HepG2 (cell line): ENCODE data around the gene SEPTIN12. TPM values are rescaled to one million over a fixed set of nuclear protein-coding genes. Genes with fewer than 3 reads are reported as not detected.

Experiments used
- AGO2 ChIP-seq: fragments of 200-400 bp; formaldehyde crosslinking; optimal IDR thresholded peaks from 2 replicates; pipeline ENCODE3; 2017; ENCODE audit warnings: mild to moderate bottlenecking, low read depth, low read length, moderate library complexity
- CC2D1A ChIP-seq: sonication (generic); formaldehyde crosslinking; IDR thresholded peaks from 2 replicates; pipeline ENCODE4 v1.8.1; 2023; ENCODE audit warnings: mild to moderate bottlenecking, missing genetic modification reagents
- KDM2A ChIP-seq: sonication (generic); formaldehyde crosslinking; IDR thresholded peaks from 2 replicates; pipeline ENCODE4 v1.4.0; 2020; ENCODE audit warnings: low read depth, missing genetic modification reagents, borderline replicate concordance
- MTA1 ChIP-seq: sonication (generic); formaldehyde crosslinking; IDR thresholded peaks from 2 replicates; pipeline ENCODE4 v1.4.0; 2020; ENCODE audit warnings: missing genetic modification reagents, mild to moderate bottlenecking, borderline replicate concordance
- NFE2 ChIP-seq: sonication (generic); formaldehyde crosslinking; IDR thresholded peaks from 2 replicates; pipeline ENCODE4 v1.4.0; 2020; ENCODE audit warnings: missing genetic modification reagents
- POLR2A ChIP-seq, 2 experiments: IDR thresholded peaks; 2 replicates each; pipeline ENCODE4 v1.6.1; 2011; ENCODE audit warnings: low read depth in 2 of 2, low read length in 2 of 2, mild to moderate bottlenecking in 1 of 2, moderate library complexity in 1 of 2; ENCODE audit not compliant: insufficient read depth in 1 of 2
- RELA ChIP-seq: sonication (generic); formaldehyde crosslinking; IDR thresholded peaks from 2 replicates; pipeline ENCODE4 v1.4.0; 2020; ENCODE audit warnings: missing genetic modification reagents
- RFX3 ChIP-seq: IDR thresholded peaks from 2 replicates; pipeline ENCODE4 v1.6.1; 2016; ENCODE audit warnings: missing biosample characterization, missing genetic modification reagents
- SAFB2 ChIP-seq: sonication (generic); formaldehyde crosslinking; IDR thresholded peaks from 2 replicates; pipeline ENCODE4 v1.5.1; 2020; ENCODE audit warnings: missing genetic modification reagents, low read depth, mild to moderate bottlenecking, borderline replicate concordance
- TOPORS ChIP-seq: sonication (generic); formaldehyde crosslinking; IDR thresholded peaks from 2 replicates; pipeline ENCODE4 v1.8.0; 2023; ENCODE audit warnings: mild to moderate bottlenecking, missing genetic modification reagents
- ZKSCAN5 ChIP-seq: sonication (generic); formaldehyde crosslinking; IDR thresholded peaks from 2 replicates; pipeline ENCODE4 v1.5.1; 2020; ENCODE audit warnings: mild to moderate bottlenecking, missing genetic modification reagents
- ZNF224 ChIP-seq: sonication (generic); formaldehyde crosslinking; IDR thresholded peaks from 2 replicates; pipeline ENCODE4 v1.5.0; 2020; ENCODE audit warnings: mild to moderate bottlenecking, missing genetic modification reagents
- ZNF577 ChIP-seq: sonication (generic); formaldehyde crosslinking; IDR thresholded peaks from 2 replicates; pipeline ENCODE4 v1.4.0; 2020; ENCODE audit warnings: mild to moderate bottlenecking, low read depth, missing genetic modification reagents, borderline replicate concordance
- polyA plus RNA-seq, 8 experiments: library from polyadenylated mRNA; depleted of rRNA in 3 of 8; stranded (reverse) in 7 of 8; unstranded in 1 of 8; fragments of >200 nt; fragmentation: Illumina TruSeq in 4 of 8; extraction: Trizol in 4 of 8; gene quantifications; 2 replicates each; pipeline versions ENCODE4 v1.2.1 to v1.2.3, GENCODE V29; 2011 to 2016; ENCODE audit warnings: low read depth in 4 of 8, missing spikeins in 1 of 8, mixed read lengths in 1 of 8; ENCODE audit not compliant: insufficient read depth in 1 of 8
- total RNA-seq, 5 experiments: library from RNA; depleted of rRNA; stranded (reverse); fragments of >200 nt; fragmentation: Illumina TruSeq; extraction: Trizol; gene quantifications; 2 replicates each; pipeline ENCODE4 v1.2.3, GENCODE V29; 2016; ENCODE audit warnings: low read depth in 1 of 5
- TF ChIP-seq, protein P1 (sequence below): sonication (generic); formaldehyde crosslinking; IDR thresholded peaks from 2 replicates; pipeline ENCODE4 v1.5.0; 2020; ENCODE audit warnings: mild to moderate bottlenecking, missing genetic modification reagents
- TF ChIP-seq, protein P2 (sequence below): sonication (generic); formaldehyde crosslinking; IDR thresholded peaks from 2 replicates; pipeline ENCODE4 v1.4.0; 2020; ENCODE audit warnings: mild to moderate bottlenecking, missing genetic modification reagents
- TF ChIP-seq, protein P3 (sequence below): sonication (generic); formaldehyde crosslinking; IDR thresholded peaks from 2 replicates; pipeline ENCODE4 v1.4.0; 2020; ENCODE audit warnings: missing genetic modification reagents, borderline replicate concordance
- TF ChIP-seq, protein P4 (sequence below): sonication (generic); formaldehyde crosslinking; IDR thresholded peaks from 2 replicates; pipeline ENCODE4 v1.4.0; 2020; ENCODE audit warnings: missing genetic modification reagents, mild to moderate bottlenecking, borderline replicate concordance
- TF ChIP-seq, protein P5 (sequence below): sonication (generic); formaldehyde crosslinking; IDR thresholded peaks from 2 replicates; pipeline ENCODE4 v1.5.0; 2020; ENCODE audit warnings: missing genetic modification reagents

Gene SEPTIN12
- total and polyA plus RNA-seq, 2 of the 13 experiments (the other 11 are each of a cell fraction or from before 2014, with no cell fraction given) = 0.22 TPM; not detected in 1

DNA sequence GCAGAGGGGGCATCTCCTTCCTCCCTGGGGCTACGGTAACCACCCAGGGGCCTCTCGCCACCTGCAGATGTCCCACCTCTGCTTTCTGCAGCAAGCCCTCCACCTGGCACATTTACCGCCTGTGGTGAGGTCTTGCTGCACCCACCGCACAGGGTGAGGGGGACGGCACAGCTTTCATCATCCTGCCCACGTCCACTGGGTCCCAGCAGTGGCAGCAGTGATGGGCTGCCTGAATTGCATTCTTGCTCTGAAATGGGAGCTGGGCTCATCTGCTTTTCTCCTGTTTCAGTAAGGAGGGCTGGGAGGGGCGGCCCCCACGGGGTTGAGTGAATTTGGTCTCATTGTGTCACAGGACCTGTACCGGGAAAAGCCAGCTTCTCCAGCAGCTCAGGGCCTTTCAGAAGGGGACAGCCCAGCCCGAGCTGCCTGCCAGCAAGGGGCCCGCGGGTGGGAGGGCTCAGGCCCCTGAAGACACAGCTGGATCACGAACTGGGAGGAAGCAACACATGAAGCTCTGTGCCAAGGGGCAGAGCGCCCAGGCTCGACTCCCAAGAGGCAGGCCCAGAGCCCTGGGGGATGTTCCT, 41.1 kb downstream of the SEPTIN12 start (continued):
- TF ChIP-seq MTA1 (CRISPR knock-in tag) (no peak), KDM2A (CRISPR knock-in tag) (peak; percentile 65; the same call in 1 of the 2 replicates), TOPORS (CRISPR knock-in tag) (no peak), ZNF224 (CRISPR knock-in tag) (no peak), ZNF577 (no peak), AGO2 (peak; percentile 93), CC2D1A (CRISPR knock-in tag) (no peak), RELA (CRISPR knock-in tag) (no peak), POLR2A (IDR thresholded peaks at IDR 0.05; ENCODE audit: insufficient read depth in 1 of 2, low read depth in 2 of 2, low read length in 2 of 2) (0 out of 4 replicates have a peak, but pooled peaks of 1 of the 2 experiments have one; percentile 23), RFX3 (CRISPR knock-in tag) (no peak), ZKSCAN5 (CRISPR knock-in tag) (no peak), NFE2 (CRISPR knock-in tag) (no peak), SAFB2 (CRISPR knock-in tag) (no peak)
- TF ChIP-seq, protein P1, sequence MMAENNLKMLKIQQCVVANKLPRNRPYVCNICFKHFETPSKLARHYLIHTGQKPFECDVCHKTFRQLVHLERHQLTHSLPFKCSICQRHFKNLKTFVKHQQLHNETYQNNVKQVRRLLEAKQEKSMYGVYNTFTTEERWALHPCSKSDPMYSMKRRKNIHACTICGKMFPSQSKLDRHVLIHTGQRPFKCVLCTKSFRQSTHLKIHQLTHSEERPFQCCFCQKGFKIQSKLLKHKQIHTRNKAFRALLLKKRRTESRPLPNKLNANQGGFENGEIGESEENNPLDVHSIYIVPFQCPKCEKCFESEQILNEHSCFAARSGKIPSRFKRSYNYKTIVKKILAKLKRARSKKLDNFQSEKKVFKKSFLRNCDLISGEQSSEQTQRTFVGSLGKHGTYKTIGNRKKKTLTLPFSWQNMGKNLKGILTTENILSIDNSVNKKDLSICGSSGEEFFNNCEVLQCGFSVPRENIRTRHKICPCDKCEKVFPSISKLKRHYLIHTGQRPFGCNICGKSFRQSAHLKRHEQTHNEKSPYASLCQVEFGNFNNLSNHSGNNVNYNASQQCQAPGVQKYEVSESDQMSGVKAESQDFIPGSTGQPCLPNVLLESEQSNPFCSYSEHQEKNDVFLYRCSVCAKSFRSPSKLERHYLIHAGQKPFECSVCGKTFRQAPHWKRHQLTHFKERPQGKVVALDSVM (CRISPR knock-in tag) = no peak
- TF ChIP-seq, protein P2, sequence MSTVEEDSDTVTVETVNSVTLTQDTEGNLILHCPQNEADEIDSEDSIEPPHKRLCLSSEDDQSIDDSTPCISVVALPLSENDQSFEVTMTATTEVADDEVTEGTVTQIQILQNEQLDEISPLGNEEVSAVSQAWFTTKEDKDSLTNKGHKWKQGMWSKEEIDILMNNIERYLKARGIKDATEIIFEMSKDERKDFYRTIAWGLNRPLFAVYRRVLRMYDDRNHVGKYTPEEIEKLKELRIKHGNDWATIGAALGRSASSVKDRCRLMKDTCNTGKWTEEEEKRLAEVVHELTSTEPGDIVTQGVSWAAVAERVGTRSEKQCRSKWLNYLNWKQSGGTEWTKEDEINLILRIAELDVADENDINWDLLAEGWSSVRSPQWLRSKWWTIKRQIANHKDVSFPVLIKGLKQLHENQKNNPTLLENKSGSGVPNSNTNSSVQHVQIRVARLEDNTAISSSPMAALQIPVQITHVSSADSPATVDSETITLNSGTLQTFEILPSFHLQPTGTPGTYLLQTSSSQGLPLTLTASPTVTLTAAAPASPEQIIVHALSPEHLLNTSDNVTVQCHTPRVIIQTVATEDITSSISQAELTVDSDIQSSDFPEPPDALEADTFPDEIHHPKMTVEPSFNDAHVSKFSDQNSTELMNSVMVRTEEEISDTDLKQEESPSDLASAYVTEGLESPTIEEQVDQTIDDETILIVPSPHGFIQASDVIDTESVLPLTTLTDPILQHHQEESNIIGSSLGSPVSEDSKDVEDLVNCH = no peak
- TF ChIP-seq, protein P3, sequence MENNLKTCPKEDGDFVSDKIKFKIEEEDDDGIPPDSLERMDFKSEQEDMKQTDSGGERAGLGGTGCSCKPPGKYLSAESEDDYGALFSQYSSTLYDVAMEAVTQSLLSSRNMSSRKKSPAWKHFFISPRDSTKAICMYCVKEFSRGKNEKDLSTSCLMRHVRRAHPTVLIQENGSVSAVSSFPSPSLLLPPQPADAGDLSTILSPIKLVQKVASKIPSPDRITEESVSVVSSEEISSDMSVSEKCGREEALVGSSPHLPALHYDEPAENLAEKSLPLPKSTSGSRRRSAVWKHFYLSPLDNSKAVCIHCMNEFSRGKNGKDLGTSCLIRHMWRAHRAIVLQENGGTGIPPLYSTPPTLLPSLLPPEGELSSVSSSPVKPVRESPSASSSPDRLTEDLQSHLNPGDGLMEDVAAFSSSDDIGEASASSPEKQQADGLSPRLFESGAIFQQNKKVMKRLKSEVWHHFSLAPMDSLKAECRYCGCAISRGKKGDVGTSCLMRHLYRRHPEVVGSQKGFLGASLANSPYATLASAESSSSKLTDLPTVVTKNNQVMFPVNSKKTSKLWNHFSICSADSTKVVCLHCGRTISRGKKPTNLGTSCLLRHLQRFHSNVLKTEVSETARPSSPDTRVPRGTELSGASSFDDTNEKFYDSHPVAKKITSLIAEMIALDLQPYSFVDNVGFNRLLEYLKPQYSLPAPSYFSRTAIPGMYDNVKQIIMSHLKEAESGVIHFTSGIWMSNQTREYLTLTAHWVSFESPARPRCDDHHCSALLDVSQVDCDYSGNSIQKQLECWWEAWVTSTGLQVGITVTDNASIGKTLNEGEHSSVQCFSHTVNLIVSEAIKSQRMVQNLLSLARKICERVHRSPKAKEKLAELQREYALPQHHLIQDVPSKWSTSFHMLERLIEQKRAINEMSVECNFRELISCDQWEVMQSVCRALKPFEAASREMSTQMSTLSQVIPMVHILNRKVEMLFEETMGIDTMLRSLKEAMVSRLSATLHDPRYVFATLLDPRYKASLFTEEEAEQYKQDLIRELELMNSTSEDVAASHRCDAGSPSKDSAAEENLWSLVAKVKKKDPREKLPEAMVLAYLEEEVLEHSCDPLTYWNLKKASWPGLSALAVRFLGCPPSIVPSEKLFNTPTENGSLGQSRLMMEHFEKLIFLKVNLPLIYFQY (CRISPR knock-in tag) = no peak
- TF ChIP-seq, protein P4, sequence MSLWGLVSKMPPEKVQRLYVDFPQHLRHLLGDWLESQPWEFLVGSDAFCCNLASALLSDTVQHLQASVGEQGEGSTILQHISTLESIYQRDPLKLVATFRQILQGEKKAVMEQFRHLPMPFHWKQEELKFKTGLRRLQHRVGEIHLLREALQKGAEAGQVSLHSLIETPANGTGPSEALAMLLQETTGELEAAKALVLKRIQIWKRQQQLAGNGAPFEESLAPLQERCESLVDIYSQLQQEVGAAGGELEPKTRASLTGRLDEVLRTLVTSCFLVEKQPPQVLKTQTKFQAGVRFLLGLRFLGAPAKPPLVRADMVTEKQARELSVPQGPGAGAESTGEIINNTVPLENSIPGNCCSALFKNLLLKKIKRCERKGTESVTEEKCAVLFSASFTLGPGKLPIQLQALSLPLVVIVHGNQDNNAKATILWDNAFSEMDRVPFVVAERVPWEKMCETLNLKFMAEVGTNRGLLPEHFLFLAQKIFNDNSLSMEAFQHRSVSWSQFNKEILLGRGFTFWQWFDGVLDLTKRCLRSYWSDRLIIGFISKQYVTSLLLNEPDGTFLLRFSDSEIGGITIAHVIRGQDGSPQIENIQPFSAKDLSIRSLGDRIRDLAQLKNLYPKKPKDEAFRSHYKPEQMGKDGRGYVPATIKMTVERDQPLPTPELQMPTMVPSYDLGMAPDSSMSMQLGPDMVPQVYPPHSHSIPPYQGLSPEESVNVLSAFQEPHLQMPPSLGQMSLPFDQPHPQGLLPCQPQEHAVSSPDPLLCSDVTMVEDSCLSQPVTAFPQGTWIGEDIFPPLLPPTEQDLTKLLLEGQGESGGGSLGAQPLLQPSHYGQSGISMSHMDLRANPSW (CRISPR knock-in tag) = no peak
- TF ChIP-seq, protein P5, sequence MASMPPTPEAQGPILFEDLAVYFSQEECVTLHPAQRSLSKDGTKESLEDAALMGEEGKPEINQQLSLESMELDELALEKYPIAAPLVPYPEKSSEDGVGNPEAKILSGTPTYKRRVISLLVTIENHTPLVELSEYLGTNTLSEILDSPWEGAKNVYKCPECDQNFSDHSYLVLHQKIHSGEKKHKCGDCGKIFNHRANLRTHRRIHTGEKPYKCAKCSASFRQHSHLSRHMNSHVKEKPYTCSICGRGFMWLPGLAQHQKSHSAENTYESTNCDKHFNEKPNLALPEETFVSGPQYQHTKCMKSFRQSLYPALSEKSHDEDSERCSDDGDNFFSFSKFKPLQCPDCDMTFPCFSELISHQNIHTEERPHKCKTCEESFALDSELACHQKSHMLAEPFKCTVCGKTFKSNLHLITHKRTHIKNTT (CRISPR knock-in tag) = no peak
